ENCODE measurements around the gene CCDC88C. TPM values are rescaled to one million over a fixed set of nuclear protein-coding genes. Genes with fewer than 3 reads are reported as not detected.

CCDC88C gene
- total and polyA plus RNA-seq, 2 donors (not counting 3 experiments of a cell fraction or from before 2014, with no cell fraction given), result 11.4 to 52.1 TPM

GRCh38 chr14:91399868-91400640, 17.6 kb downstream of the CCDC88C start:
- FAIRE-seq, result no peak
- peaks cover 41% of the 10 kb centered on the region for H3K4me1 ChIP-seq (ENCODE audit: control insufficient read depth, extremely low read depth, insufficient read depth, low read length)
- H3K27me3 ChIP-seq (ENCODE audit: control insufficient read depth in 2 of 2, insufficient read depth in 2 of 2, low read length in 2 of 2), result no peaks in the 10 kb centered on the region
- no peaks in the 10 kb centered on the region for H3K9me3 ChIP-seq (replicated peaks; ENCODE audit: control insufficient read depth, insufficient read depth, low read length)
- no TSS peak for BruUV-seq (replicated peaks)
- peak overlapping the region; percentile 15 for H2AFZ ChIP-seq (ENCODE audit: low read depth, low read length)
- no peak for DNase-seq (ENCODE audit: low read depth, low spot score)
- ChIA-PET POLR2A (no interaction called here), CTCF (interaction anchor here (0.7 to 7.0 kb wide), 7 partner anchors 9 to 76 kb away, joined by 3 to 32 read pairs (median 6); partner anchors contain the start of gene CCDC88C)
- dilution Hi-C loops (cut with MboI; ENCODE audit: extremely low pct_ligation_motif_present, low sequenced_read_pairs), result no loop called here
- no peaks in the 10 kb centered on the region for H4K20me1 ChIP-seq (replicated peaks; ENCODE audit: control insufficient read depth, extremely low read depth, insufficient read depth, low read length)
- no peak overlapping the region for H3K9ac ChIP-seq (replicated peaks; ENCODE audit: extremely low read depth, insufficient read depth, low read length)
- no peak overlapping the region for H3K4me3 ChIP-seq (replicated peaks in 1 of 3; ENCODE audit: insufficient read depth in 1 of 3, low read depth in 1 of 3, low read length in 3 of 3)
- no peak for TF ChIP-seq CTCF (IDR thresholded peaks at IDR 0.05; ENCODE audit: extremely low read depth in 1 of 2, insufficient read depth in 1 of 2, low read depth in 1 of 2, low read length in 2 of 2)
- no peak for TF ChIP-seq FOS (IDR thresholded peaks at IDR 0.05; ENCODE audit: borderline replicate concordance, insufficient read depth, low read length)
- peaks cover 28% of the 10 kb centered on the region for H3K79me2 ChIP-seq (ENCODE audit: control insufficient read depth, insufficient read depth, low read length)
- peak overlapping the region; percentile 18 for H3K27ac ChIP-seq (ENCODE audit: insufficient read depth, low read depth, low read length)
- H3K4me2 ChIP-seq (ENCODE audit: insufficient read depth, low read length), result peak overlapping the region; percentile 78
- no peaks in the 10 kb centered on the region for H3K36me3 ChIP-seq (ENCODE audit: control insufficient read depth in 2 of 2, extremely low read depth in 1 of 2, insufficient read depth in 2 of 2, low read length in 2 of 2)
- intact Hi-C loops (cut with micrococcal nuclease), result no loop called here
- no peaks in the 10 kb centered on the region for H3K9me1 ChIP-seq (replicated peaks; ENCODE audit: control insufficient read depth, extremely low read depth, insufficient read depth, low read length)

GRCh38 chr14:91398707-91399106, 18.9 kb downstream of the CCDC88C start:
- H2AFZ ChIP-seq (ENCODE audit: low read depth, low read length), result no peak overlapping the region
- no peak overlapping the region for H3K27ac ChIP-seq (ENCODE audit: insufficient read depth, low read depth, low read length)
- TF ChIP-seq CTCF (IDR thresholded peaks at IDR 0.05; ENCODE audit: extremely low read depth in 1 of 2, insufficient read depth in 1 of 2, low read depth in 1 of 2, low read length in 2 of 2), result no peak
- TF ChIP-seq POLR2AphosphoS5 (IDR thresholded peaks at IDR 0.05; ENCODE audit: insufficient read depth, low read depth, low read length), result no peak
- no peak for TF ChIP-seq POLR2A (IDR thresholded peaks at IDR 0.05; ENCODE audit: low read depth, low read length)
- no peak for TF ChIP-seq EZH2 (IDR thresholded peaks at IDR 0.05; ENCODE audit: borderline replicate concordance, low read depth, low read length, severe bottlenecking)
- TF ChIP-seq JUN (IDR thresholded peaks at IDR 0.05; ENCODE audit: borderline replicate concordance, insufficient read depth, insufficient read length, low read depth), result no peak
- TF ChIP-seq MYC (IDR thresholded peaks at IDR 0.05; ENCODE audit: low read depth, low read length), result no peak
- no peak for TF ChIP-seq GATA2 (IDR thresholded peaks at IDR 0.05; ENCODE audit: insufficient read depth, insufficient read length, low read depth, low read length)
- TF ChIP-seq MAX (IDR thresholded peaks at IDR 0.05; ENCODE audit: insufficient read depth, insufficient read length), result no peak
- TF ChIP-seq FOS (IDR thresholded peaks at IDR 0.05; ENCODE audit: borderline replicate concordance, insufficient read depth, low read length), result no peak
- no peaks in the 10 kb centered on the region for H3K27me3 ChIP-seq (ENCODE audit: control insufficient read depth in 2 of 2, insufficient read depth in 2 of 2, low read length in 2 of 2)
- peaks cover 41% of the 10 kb centered on the region for H3K4me1 ChIP-seq (ENCODE audit: control insufficient read depth, extremely low read depth, insufficient read depth, low read length)
- ChIA-PET POLR2A (no interaction called here), CTCF (interaction anchor here (1.0 to 7.0 kb wide), 11 partner anchors 10 to 496 kb away, joined by 3 to 32 read pairs (median 6); partner anchors contain the start of gene CCDC88C)
- H4K20me1 ChIP-seq (replicated peaks; ENCODE audit: control insufficient read depth, extremely low read depth, insufficient read depth, low read length), result no peaks in the 10 kb centered on the region
- no peaks in the 10 kb centered on the region for H3K9me1 ChIP-seq (replicated peaks; ENCODE audit: control insufficient read depth, extremely low read depth, insufficient read depth, low read length)
- BruUV-seq (replicated peaks), result no TSS peak
- no peak for FAIRE-seq
- dilution Hi-C loops (cut with MboI; ENCODE audit: extremely low pct_ligation_motif_present, low sequenced_read_pairs) (no loop called here), intact Hi-C loops (cut with micrococcal nuclease) (no loop called here)
- no peaks in the 10 kb centered on the region for H3K36me3 ChIP-seq (ENCODE audit: control insufficient read depth in 2 of 2, extremely low read depth in 1 of 2, insufficient read depth in 2 of 2, low read length in 2 of 2)
- H3K9me3 ChIP-seq (replicated peaks; ENCODE audit: control insufficient read depth, insufficient read depth, low read length), result no peaks in the 10 kb centered on the region
- no peak for DNase-seq (ENCODE audit: low read depth, low spot score)
- H3K9ac ChIP-seq (replicated peaks; ENCODE audit: extremely low read depth, insufficient read depth, low read length), result no peak overlapping the region
- H3K4me2 ChIP-seq (ENCODE audit: insufficient read depth, low read length), result no peak overlapping the region
- H3K79me2 ChIP-seq (ENCODE audit: control insufficient read depth, insufficient read depth, low read length), result peaks cover 25% of the 10 kb centered on the region
- no peak overlapping the region for H3K4me3 ChIP-seq (replicated peaks in 1 of 3; ENCODE audit: insufficient read depth in 1 of 3, low read depth in 1 of 3, low read length in 3 of 3)

All from endothelial cell of umbilical vein (primary cell).